Measurements from ENCODE around the gene ELMOD1.

ELMOD1 gene

DNA sequence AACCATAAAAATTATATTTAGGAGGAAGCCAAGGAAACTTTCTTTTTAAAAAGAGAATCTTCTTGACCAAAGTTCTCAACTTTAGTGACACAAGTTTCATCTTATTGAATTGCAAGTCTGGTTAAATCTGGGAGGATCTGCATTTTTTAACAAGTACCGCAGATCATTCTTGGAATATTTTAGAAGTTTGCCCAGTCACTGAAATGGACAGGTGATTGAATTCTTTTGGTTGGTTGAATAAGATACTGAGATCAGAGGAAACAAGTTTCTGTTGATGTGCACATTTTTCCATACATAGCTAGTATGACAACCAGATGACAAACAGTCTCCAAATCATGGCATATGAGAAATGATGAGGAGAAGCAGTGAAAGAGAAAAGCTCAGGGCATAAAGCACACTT lies 70.7 kb downstream of the ELMOD1 start:
- no peak for DNase-seq (ENCODE audit: low spot score)
- TF ChIP-seq, protein P1, sequence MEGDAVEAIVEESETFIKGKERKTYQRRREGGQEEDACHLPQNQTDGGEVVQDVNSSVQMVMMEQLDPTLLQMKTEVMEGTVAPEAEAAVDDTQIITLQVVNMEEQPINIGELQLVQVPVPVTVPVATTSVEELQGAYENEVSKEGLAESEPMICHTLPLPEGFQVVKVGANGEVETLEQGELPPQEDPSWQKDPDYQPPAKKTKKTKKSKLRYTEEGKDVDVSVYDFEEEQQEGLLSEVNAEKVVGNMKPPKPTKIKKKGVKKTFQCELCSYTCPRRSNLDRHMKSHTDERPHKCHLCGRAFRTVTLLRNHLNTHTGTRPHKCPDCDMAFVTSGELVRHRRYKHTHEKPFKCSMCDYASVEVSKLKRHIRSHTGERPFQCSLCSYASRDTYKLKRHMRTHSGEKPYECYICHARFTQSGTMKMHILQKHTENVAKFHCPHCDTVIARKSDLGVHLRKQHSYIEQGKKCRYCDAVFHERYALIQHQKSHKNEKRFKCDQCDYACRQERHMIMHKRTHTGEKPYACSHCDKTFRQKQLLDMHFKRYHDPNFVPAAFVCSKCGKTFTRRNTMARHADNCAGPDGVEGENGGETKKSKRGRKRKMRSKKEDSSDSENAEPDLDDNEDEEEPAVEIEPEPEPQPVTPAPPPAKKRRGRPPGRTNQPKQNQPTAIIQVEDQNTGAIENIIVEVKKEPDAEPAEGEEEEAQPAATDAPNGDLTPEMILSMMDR (IDR thresholded peaks at IDR 0.05; ENCODE audit: extremely low read depth, missing control alignments) = no peak

DNA sequence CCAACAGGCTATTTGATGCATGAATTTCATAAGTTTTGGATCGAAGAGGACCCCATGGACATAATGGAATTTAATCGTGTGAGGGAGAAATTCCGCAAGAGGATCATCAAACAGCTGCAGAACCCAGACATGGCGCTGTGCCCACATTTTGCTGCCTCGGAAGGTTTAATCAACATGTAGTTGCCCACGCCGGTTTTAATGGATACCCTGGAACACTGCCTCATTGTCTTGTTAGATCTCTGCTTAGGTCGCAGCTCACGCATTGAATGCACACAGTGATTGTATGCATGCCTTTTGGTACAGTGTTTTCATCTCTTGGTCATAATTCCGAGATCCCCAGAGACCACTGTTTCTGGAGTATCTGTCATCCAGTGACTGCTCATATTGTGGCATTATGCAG lies 74.1 kb downstream of the ELMOD1 start:
- TF ChIP-seq, protein P1 (IDR thresholded peaks at IDR 0.05; ENCODE audit: extremely low read depth, missing control alignments) = no peak
- no peak for DNase-seq (ENCODE audit: low spot score)

DNA sequence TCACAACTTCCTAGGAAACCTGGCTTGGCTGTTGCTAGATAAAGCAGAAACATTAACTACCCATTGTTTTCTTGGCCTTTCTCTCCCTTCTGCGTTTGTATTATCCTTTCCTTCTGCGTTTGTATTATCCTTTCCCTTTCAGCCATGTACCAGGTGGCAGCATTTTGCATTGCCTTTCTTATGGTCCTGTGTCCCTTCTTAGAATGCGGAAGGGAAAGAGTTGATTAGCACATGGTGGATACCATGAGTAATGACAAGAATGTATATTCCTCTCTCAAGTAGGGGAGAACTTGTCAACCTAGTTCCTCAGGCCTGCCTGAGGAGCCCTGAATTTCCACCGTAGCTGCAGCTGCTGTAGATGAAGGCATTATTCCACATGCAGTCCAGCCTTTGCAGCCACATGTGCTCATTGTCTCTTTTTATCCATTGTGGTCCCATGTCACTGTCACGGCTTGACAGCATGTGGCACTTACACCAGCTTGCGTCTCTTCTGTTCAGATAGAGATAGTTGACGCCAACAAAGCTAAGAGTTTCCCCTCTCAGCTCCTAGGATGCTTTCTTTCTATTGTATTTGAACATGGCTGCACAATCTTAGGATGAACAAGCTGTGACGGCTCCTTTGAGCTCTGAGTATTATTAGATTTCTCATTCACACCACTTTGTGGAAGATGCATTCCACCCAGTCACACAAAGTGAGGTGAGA lies 76.1 kb downstream of the ELMOD1 start:
- TF ChIP-seq, protein P1 (IDR thresholded peaks at IDR 0.05; ENCODE audit: extremely low read depth, missing control alignments) = no peak
- no peak for DNase-seq (ENCODE audit: low spot score)

DNA sequence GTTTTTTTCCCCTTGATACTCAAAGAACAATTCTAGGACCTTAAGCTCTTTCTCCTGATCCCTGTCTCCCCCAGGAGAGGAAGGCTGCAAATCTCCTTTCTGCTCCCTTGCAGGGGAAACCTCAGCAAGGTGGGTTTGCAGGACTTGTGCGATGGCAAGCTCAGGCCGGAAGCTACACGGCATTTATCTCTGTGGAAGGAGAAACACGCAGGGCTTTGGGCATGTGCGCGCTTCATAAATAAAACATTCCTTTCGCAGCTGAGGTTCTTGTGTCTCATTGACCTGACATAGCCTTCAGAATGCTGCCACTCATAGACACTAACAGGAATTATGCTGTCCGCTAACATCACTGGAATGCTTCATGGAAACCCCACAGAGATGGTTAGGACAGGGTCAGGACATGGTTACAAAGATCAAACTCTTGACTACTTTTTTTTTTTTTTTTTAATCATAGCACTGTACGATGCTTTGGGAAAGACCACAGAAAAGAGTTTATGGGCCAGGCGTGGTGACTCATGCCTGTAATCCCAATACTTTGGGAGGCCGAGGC lies 78.3 kb downstream of the ELMOD1 start:
- DNase-seq (ENCODE audit: low spot score) = no peak
- TF ChIP-seq, protein P1 (IDR thresholded peaks at IDR 0.05; ENCODE audit: extremely low read depth, missing control alignments) = no peak

DNA sequence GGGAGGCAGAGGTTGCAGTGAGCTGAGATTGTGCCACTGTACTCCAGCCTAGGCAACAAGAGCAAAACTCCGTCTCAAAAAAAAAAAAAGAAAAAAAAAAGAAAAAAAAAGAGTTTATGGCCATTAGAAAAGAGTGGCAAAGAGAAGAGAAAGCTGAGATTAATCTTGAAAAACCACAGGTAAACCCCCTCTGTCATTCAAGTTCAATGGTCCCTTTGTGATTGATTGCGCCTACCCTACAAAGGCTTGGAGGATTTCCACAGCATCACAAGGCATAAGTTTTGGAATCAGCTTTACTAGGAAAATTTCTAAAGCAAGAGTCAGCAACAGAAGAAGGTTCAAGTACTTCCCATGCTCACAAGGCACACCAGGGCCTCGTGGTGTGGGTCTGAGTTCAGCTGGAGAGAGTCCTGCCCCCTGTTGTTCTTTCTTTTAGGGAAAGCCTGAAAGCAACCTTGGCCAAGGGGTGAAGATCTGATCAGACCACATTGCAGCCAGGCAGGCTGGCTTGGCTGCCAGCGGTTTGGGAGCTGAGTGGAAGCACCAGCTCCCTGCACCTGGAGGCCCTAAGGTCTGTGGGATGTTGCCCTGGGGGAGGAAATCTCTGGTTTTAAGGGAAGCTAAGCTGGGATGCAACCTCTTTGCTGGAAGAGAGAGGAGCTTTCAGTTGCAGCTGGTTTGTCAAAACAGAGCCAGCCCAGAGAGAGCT lies 79.1 kb downstream of the ELMOD1 start:
- TF ChIP-seq, protein P1 (IDR thresholded peaks at IDR 0.05; ENCODE audit: extremely low read depth, missing control alignments) = no peak

DNA sequence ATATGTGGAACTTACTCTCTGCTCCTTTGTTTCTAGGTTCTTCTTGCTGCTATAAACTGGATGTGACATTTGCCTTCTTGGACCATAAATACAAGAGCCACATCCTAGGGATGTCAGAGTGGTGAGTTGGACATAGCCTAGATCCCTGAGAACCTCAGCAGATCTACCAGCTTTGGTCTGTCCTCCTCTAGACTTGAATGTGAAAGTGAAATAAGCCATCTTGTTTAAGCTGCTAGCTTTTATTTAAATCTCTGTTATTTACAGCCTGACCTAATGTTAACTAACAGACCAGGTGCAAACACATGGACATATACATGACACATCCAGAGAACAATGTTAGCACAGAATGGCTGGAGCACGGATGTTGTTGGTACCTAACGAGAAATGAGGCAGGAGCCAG lies 85.0 kb downstream of the ELMOD1 start:
- TF ChIP-seq, protein P1 (IDR thresholded peaks at IDR 0.05; ENCODE audit: extremely low read depth, missing control alignments) = no peak
- no peak for DNase-seq (ENCODE audit: low spot score)

More for the DNA sequence above, 79.1 kb downstream of the ELMOD1 start:
- DNase-seq (ENCODE audit: low spot score) = no peak
